Right hindlimb (tissue), 1 donor: ENCODE data around the gene NPY2R.

Experiments
- DNase-seq: peaks from one replicate; pipeline ENCODE4 v3.0.0-alpha.2; 2018

NPY2R gene

GRCh38 chr4:155208258-155209054, at the start of gene NPY2R:
TSS of gene NPY2R (plus strand) at chr4:155208636. CDS start at chr4:155213940, 5,304 bp downstream.
- peak; percentile 31 for DNase-seq

- no peak for DNase-seq
Observed at GRCh38 chr4:155161357-155161756, 47.1 kb upstream of the NPY2R start.

- DNase-seq: no peak
Observed at GRCh38 chr4:155164718-155165117, 43.7 kb upstream of the NPY2R start.

GRCh38 chr4:155170569-155170968, 37.9 kb upstream of the NPY2R start:
- DNase-seq: no peak

GRCh38 chr4:155173371-155173770, 35.1 kb upstream of the NPY2R start:
- no peak for DNase-seq

GRCh38 chr4:155174668-155175067, 33.8 kb upstream of the NPY2R start:
- DNase-seq: no peak

- no peak for DNase-seq
Observed at GRCh38 chr4:155179216-155179615, 29.2 kb upstream of the NPY2R start.

- no peak for DNase-seq
Observed at GRCh38 chr4:155186972-155187371, 21.5 kb upstream of the NPY2R start.

GRCh38 chr4:155187989-155188388, 20.4 kb upstream of the NPY2R start:
- no peak for DNase-seq

GRCh38 chr4:155190099-155190498, 18.3 kb upstream of the NPY2R start:
- DNase-seq: no peak

GRCh38 chr4:155197757-155198156, 10.7 kb upstream of the NPY2R start:
- DNase-seq: no peak

GRCh38 chr4:155207534-155208257, 740 bp upstream of the NPY2R start:
- DNase-seq: peak; percentile 23

GRCh38 chr4:155220025-155220424, 11.6 kb downstream of the NPY2R start:
- DNase-seq: no peak

GRCh38 chr4:155227131-155227530, 18.7 kb downstream of the NPY2R start:
- no peak for DNase-seq

GRCh38 chr4:155228713-155229112, 20.3 kb downstream of the NPY2R start:
- DNase-seq: no peak

- DNase-seq: no peak
Observed at GRCh38 chr4:155232432-155232831, 24.0 kb downstream of the NPY2R start.

GRCh38 chr4:155234206-155234605, 25.8 kb downstream of the NPY2R start:
- no peak for DNase-seq

- DNase-seq: no peak
Observed at GRCh38 chr4:155237567-155237966, 29.1 kb downstream of the NPY2R start.

GRCh38 chr4:155241225-155241624, 32.8 kb downstream of the NPY2R start:
- DNase-seq: no peak

- DNase-seq: no peak
Observed at GRCh38 chr4:155241664-155242063, 33.2 kb downstream of the NPY2R start.

GRCh38 chr4:155245105-155245504, 36.7 kb downstream of the NPY2R start:
- DNase-seq: no peak

GRCh38 chr4:155248002-155248896, 39.8 kb downstream of the NPY2R start:
- no peak for DNase-seq

- DNase-seq: no peak
Observed at GRCh38 chr4:155249016-155249566, 40.7 kb downstream of the NPY2R start.
